ENCODE measurements around the gene DNAJC17. TPM values are rescaled to one million over a fixed set of nuclear protein-coding genes. Genes with fewer than 3 reads are reported as not detected.

DNAJC17 gene
- total RNA-seq, 2 experiments from 2014 or later: 35.8 to 35.9 TPM

DNA sequence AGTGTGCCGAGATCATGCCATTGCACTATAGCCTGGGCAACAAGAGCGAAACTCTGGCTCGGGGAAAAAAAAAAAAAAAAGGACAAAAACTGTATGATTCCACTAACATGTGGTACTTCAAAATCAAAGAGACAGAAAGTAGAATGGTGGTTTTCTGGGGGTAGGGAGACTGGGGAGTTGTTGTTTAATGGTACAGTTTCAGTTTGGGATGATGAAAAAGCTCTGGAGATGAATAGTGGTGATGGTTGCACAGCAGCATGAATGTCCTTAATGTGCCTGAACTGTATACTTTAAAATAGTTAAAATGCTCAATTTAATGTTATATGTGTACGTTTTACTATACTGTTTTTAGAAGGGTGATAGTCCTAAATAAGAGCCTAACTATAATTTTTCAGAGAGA lies 84.9 kb downstream of the DNAJC17 start:
- H3K4me3 Mint-ChIP-seq: no peak overlapping the region
- CTCF ChIA-PET: interaction anchor here (0.8 to 2.7 kb wide), 5 partner anchors 13 to 137 kb away, joined by 3 to 10 read pairs (median 3); no protein-coding TSS in a partner anchor
- H3K9me3 Mint-ChIP-seq: no peaks in the 10 kb centered on the region
- peaks cover 34% of the 10 kb centered on the region for H3K36me3 Mint-ChIP-seq (ENCODE audit: low read depth)
- TF ChIP-seq CTCF (IDR thresholded peaks at IDR 0.05): no peak
- no peak overlapping the region for H3K27ac Mint-ChIP-seq
- POLR2A ChIA-PET: interaction anchor here (0.8 to 2.0 kb wide), 5 partner anchors 17 to 32 kb away, joined by 3 to 7 read pairs (median 3); partner anchors contain the start of genes RAD51 and RMDN3
- no peaks in the 10 kb centered on the region for H3K27me3 Mint-ChIP-seq
- intact Hi-C loops (cut with micrococcal nuclease): no loop called here
- DNase-seq (no peak), ATAC-seq (no peak)
- H3K4me1 Mint-ChIP-seq (ENCODE audit: low read depth): peaks cover 17% of the 10 kb centered on the region

- no peaks in the 10 kb centered on the region for H3K27me3 Mint-ChIP-seq
- POLR2A ChIA-PET: interaction anchor here (0.5 to 1.4 kb wide), 4 partner anchors 14 to 57 kb away, joined by 3 to 4 read pairs (median 4); partner anchors contain the start of gene RMDN3
- no peak for TF ChIP-seq CTCF (IDR thresholded peaks at IDR 0.05)
- no peaks in the 10 kb centered on the region for H3K9me3 Mint-ChIP-seq
- H3K4me3 Mint-ChIP-seq: no peak overlapping the region
- no peak overlapping the region for H3K27ac Mint-ChIP-seq
- no peak for ATAC-seq
- peaks cover 35% of the 10 kb centered on the region for H3K36me3 Mint-ChIP-seq (ENCODE audit: low read depth)
- DNase-seq: no peak
- H3K4me1 Mint-ChIP-seq (ENCODE audit: low read depth): peaks cover 17% of the 10 kb centered on the region
- CTCF ChIA-PET: interaction anchor here (0.8 kb wide), 1 partner anchor 62 kb away, joined by 4 read pairs; no protein-coding TSS in a partner anchor
- intact Hi-C loops (cut with micrococcal nuclease): no loop called here
Measured at GRCh38 chr15:40721701-40722100, 85.6 kb downstream of the DNAJC17 start.

GRCh38 chr15:40716165-40716564 lies 91.1 kb downstream of the DNAJC17 start:
- no peak for TF ChIP-seq CTCF (IDR thresholded peaks at IDR 0.05)

More at GRCh38 chr15:40716165-40716564, 91.1 kb downstream of the DNAJC17 start:
- no peak overlapping the region for H3K4me3 Mint-ChIP-seq
- H3K27ac Mint-ChIP-seq: no peak overlapping the region
- ATAC-seq (no peak), DNase-seq (no peak)
- intact Hi-C loops (cut with micrococcal nuclease): no loop called here
- H3K27me3 Mint-ChIP-seq: no peaks in the 10 kb centered on the region
- POLR2A ChIA-PET: interaction anchor here (1.1 kb wide), 1 partner anchor 15 kb away, joined by 3 read pairs; no protein-coding TSS in a partner anchor
- H3K4me1 Mint-ChIP-seq (ENCODE audit: low read depth): no peaks in the 10 kb centered on the region
- CTCF ChIA-PET: interaction anchor here (2.3 kb wide), 1 partner anchor 22 kb away, joined by 5 read pairs; no protein-coding TSS in a partner anchor
- peaks cover 42% of the 10 kb centered on the region for H3K36me3 Mint-ChIP-seq (ENCODE audit: low read depth)
- H3K9me3 Mint-ChIP-seq: no peaks in the 10 kb centered on the region

Other genes starting within 250 kb of the DNAJC17 start
- 10 to 100 TPM; 21.3 to 22.0 TPM for gene CCDC32, start 242.4 kb downstream of the DNAJC17 start, total RNA-seq
- gene RPUSD2, start 238.2 kb downstream of the DNAJC17 start, total RNA-seq: 10 to 100 TPM; 17.2 to 19.0 TPM
- 10 to 100 TPM; 20.9 to 22.8 TPM for gene KNL1, start 213.2 kb downstream of the DNAJC17 start, total RNA-seq
- 10 to 100 TPM; 66.5 to 77.0 TPM for gene RAD51, start 112.3 kb downstream of the DNAJC17 start, total RNA-seq
- 10 to 100 TPM; 20.8 to 21.6 TPM for gene RMDN3, start 52.2 kb downstream of the DNAJC17 start, total RNA-seq
- gene GCHFR, start 43.4 kb downstream of the DNAJC17 start, total RNA-seq: 10 to 100 TPM; 44.8 to 46.6 TPM
- under 1 TPM; 0.61 to 0.63 TPM for gene C15orf62, start 37.5 kb downstream of the DNAJC17 start, total RNA-seq
- 10 to 100 TPM; 20.1 to 22.7 TPM for gene ZFYVE19, start 384 bp downstream of the DNAJC17 start, total RNA-seq
- gene PPP1R14D, start 21.2 kb upstream of the DNAJC17 start, total RNA-seq: not detected
- 1 to 10 TPM; 6.3 to 6.5 TPM for gene SPINT1, start 36.6 kb upstream of the DNAJC17 start, total RNA-seq
- gene RHOV, start 66.8 kb upstream of the DNAJC17 start, total RNA-seq: under 1 TPM; 0.40 to 0.41 TPM
- gene VPS18, start 87.0 kb upstream of the DNAJC17 start, total RNA-seq: 1 to 10 TPM; 6.1 TPM
- gene DLL4, start 121.9 kb upstream of the DNAJC17 start, total RNA-seq: not detected
- gene CHAC1, start 146.0 kb upstream of the DNAJC17 start, total RNA-seq: 10 to 100 TPM; 21.9 to 22.6 TPM

Data from activated CD8-positive, alpha-beta T cell treated with anti-CD3 and anti-CD28 coated beads for 36 hours (primary cell).